HEK293T (cell line): ENCODE measurements around the gene PDE7B.

Source experiments
- ARNT ChIP-seq: fragments of 450-650 bp; IDR thresholded peaks from 2 replicates; pipeline ENCODE4 v1.6.1; 2017; ENCODE audit warnings: mild to moderate bottlenecking
- BHLHE40 ChIP-seq: fragments of 450-650 bp; IDR thresholded peaks from 2 replicates; pipeline ENCODE4 v1.6.1; 2016; ENCODE audit warnings: mild to moderate bottlenecking, moderate library complexity, borderline replicate concordance
- CTBP1 ChIP-seq: fragments of 450-650 bp; IDR thresholded peaks from 2 replicates; pipeline ENCODE4 v1.6.1; 2016; ENCODE audit warnings: borderline replicate concordance
- FOXM1 ChIP-seq: fragments of 450-650 bp; IDR thresholded peaks from 2 replicates; pipeline ENCODE4 v1.6.1; 2017; ENCODE audit warnings: mild to moderate bottlenecking, borderline replicate concordance
- L3MBTL2 ChIP-seq: fragments of 450-650 bp; conservative IDR thresholded peaks from 2 replicates; pipeline ENCODE4 v1.6.1; 2016; ENCODE audit warnings: mild to moderate bottlenecking

GRCh38 chr6:136095986-136096385, 244.5 kb downstream of the PDE7B start:
- TF ChIP-seq FOXM1 (no peak), CTBP1 (no peak), BHLHE40 (no peak), ARNT (no peak), L3MBTL2 (no peak)
